Mesendoderm (in vitro differentiated cells): Measurements from ENCODE around the gene NEDD8.

Experiments
- DNase-seq: peaks from one replicate; pipeline ENCODE4 v3.0.0; 2013
- H2AK5ac ChIP-seq: 2 replicates; pipeline ENCODE4 v1.6.1; 2013; ENCODE audit warnings: low read length, inconsistent platforms
- H2BK120ac ChIP-seq: 2 replicates; pipeline ENCODE4 v1.6.1; 2013; ENCODE audit warnings: low read depth, mild to moderate bottlenecking, low read length, moderate library complexity, mixed read lengths
- H2BK15ac ChIP-seq: replicated peaks from 2 replicates; pipeline ENCODE4 v1.6.1; 2013; ENCODE audit warnings: low read depth, mild to moderate bottlenecking, moderate library complexity
- H2BK5ac ChIP-seq: 2 replicates; pipeline ENCODE4 v1.6.1; 2013; ENCODE audit warnings: low read length, inconsistent platforms
- H3K18ac ChIP-seq: 2 replicates; pipeline ENCODE4 v1.6.1; 2013; ENCODE audit warnings: mild to moderate bottlenecking, low read length, mixed read lengths
- H3K23ac ChIP-seq: one replicate; pipeline ENCODE4 v1.6.1; 2013; ENCODE audit warnings: low read length
- H3K27ac ChIP-seq: 2 replicates; pipeline ENCODE4 v1.5.1; 2013; ENCODE audit warnings: low read depth, mild to moderate bottlenecking, inconsistent platforms, low read length, moderate library complexity
- H3K27me3 ChIP-seq: 2 replicates; pipeline ENCODE4 v1.6.1; 2013; ENCODE audit warnings: low read length, control low read depth, mild to moderate bottlenecking, inconsistent platforms; ENCODE audit not compliant: insufficient read depth, poor library complexity
- H3K36me3 ChIP-seq: 2 replicates; pipeline ENCODE4 v1.6.1; 2013; ENCODE audit warnings: low read length, inconsistent platforms; ENCODE audit not compliant: control insufficient read depth, insufficient read depth
- H3K4ac ChIP-seq: one replicate; pipeline ENCODE4 v1.6.1; 2013; ENCODE audit warnings: low read depth, mild to moderate bottlenecking, low read length, moderate library complexity
- H3K4me1 ChIP-seq: 2 replicates; pipeline ENCODE4 v1.6.1; 2013; ENCODE audit warnings: low read depth, low read length, inconsistent platforms; ENCODE audit not compliant: control insufficient read depth
- H3K4me2 ChIP-seq: 2 replicates; pipeline ENCODE4 v1.6.1; 2013; ENCODE audit warnings: low read length
- H3K4me3 ChIP-seq: 2 replicates; pipeline ENCODE4 v1.5.1; 2013; ENCODE audit warnings: mild to moderate bottlenecking, low read length
- H3K56ac ChIP-seq: one replicate; pipeline ENCODE4 v1.6.1; 2013; ENCODE audit warnings: low read length
- H3K79me1 ChIP-seq: 2 replicates; pipeline ENCODE4 v1.6.1; 2013; ENCODE audit warnings: low read length, inconsistent platforms
- H3K79me2 ChIP-seq: 2 replicates; pipeline ENCODE4 v1.6.1; 2013; ENCODE audit warnings: mild to moderate bottlenecking, low read length; ENCODE audit not compliant: control insufficient read depth, insufficient read depth
- H3K9ac ChIP-seq: 2 replicates; pipeline ENCODE4 v1.6.1; 2013; ENCODE audit warnings: low read length, inconsistent platforms
- H4K5ac ChIP-seq: one replicate; pipeline ENCODE4 v1.6.1; 2013; ENCODE audit warnings: low read length
- H4K8ac ChIP-seq: one replicate; pipeline ENCODE4 v1.6.1; 2013; ENCODE audit warnings: low read depth, mild to moderate bottlenecking, control low read depth, low read length, moderate library complexity
- WGBS: extraction: QIAGEN DNeasy Blood & Tissue Kit; methylation state at CpG from one replicate; pipeline ENCODE4 v1.1.7; 2013; ENCODE audit warnings: low lambda C conversion rate, missing lambda C conversion rate; ENCODE audit not compliant: insufficient coverage; ENCODE audit errors: extremely low coverage; 5-methylcytosine and 5-hydroxymethylcytosine counted together

NEDD8 gene

GRCh38 chr14:24271134-24271833 lies 39.1 kb upstream of the NEDD8 start, which contains the start of gene RABGGTA:
RABGGTA (minus strand) TSS chr14:24271597; CDS start chr14:24271115, 482 bp downstream.
- H3K27ac ChIP-seq: peak within 1 kb of the TSS; percentile 88
- peak within 1 kb of the TSS; percentile 93 for H2BK5ac ChIP-seq
- peak within 1 kb of the TSS; percentile 98 for H3K4me2 ChIP-seq
- peak within 1 kb of the TSS; percentile 99 for H3K56ac ChIP-seq
- H4K8ac ChIP-seq: peak within 1 kb of the TSS; percentile 91
- no peaks in the 10 kb centered on the region for H3K79me2 ChIP-seq
- peak within 1 kb of the TSS; percentile 92 for H3K18ac ChIP-seq
- no peak within 1 kb of the TSS for H2AK5ac ChIP-seq
- H3K23ac ChIP-seq: no peak within 1 kb of the TSS
- H3K79me1 ChIP-seq: no peaks in the 10 kb centered on the region
- no peak within 1 kb of the TSS for H4K5ac ChIP-seq
- H3K9ac ChIP-seq: peak within 1 kb of the TSS; percentile 97
- no peaks in the 10 kb centered on the region for H3K27me3 ChIP-seq
- peak within 1 kb of the TSS; percentile 95 for H3K4ac ChIP-seq
- DNase-seq: peak; percentile 95
- H2BK120ac ChIP-seq: peak within 1 kb of the TSS; percentile 32
- H3K4me3 ChIP-seq: peak within 1 kb of the TSS; percentile 71
- WGBS: no CpG with 5 or more reads among the region's 61 CpGs
- no peaks in the 10 kb centered on the region for H3K36me3 ChIP-seq
- no peak within 1 kb of the TSS for H2BK15ac ChIP-seq
- H3K4me1 ChIP-seq: no peaks in the 10 kb centered on the region

DNA sequence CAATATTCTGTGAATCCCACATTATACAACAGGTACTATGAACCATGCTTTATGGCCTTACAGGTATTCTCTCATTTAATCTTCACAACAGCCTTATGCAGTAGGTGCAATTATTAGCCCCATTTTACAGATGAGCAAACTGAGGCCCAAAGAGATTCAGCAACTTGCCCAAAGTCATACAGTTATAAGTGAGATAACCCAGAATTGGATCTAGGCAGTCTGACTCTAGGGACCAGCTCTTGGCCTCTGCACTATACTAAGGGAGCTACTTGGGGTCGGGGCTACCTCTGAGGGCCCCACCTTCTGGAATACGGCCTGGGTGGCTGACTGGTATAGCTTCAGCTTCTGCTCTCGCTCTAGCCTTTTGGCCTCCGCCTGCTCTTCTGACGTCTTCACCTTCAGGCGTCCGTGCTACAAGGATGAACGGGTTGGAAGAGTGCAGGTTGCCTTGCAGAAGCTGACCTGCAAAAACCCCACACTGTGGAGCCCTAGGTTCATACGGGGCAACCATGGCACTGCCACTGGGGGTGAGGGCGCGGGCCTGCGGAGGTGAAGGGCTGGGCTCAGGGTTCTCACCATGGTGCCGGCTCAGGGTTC lies 38.5 kb upstream of the NEDD8 start:
- H3K9ac ChIP-seq: peak overlapping the region; percentile 97
- no peak overlapping the region for H2BK15ac ChIP-seq
- H3K23ac ChIP-seq: no peak overlapping the region
- no peaks in the 10 kb centered on the region for H3K27me3 ChIP-seq
- peak overlapping the region; percentile 17 for H3K4me2 ChIP-seq
- no peaks in the 10 kb centered on the region for H3K4me1 ChIP-seq
- H3K27ac ChIP-seq: no peak overlapping the region
- H2BK120ac ChIP-seq: no peak overlapping the region
- WGBS: no CpG with 5 or more reads among the region's 13 CpGs
- peak overlapping the region; percentile 99 for H3K56ac ChIP-seq
- H3K36me3 ChIP-seq: no peaks in the 10 kb centered on the region
- no peak overlapping the region for H4K5ac ChIP-seq
- no peak overlapping the region for H3K4ac ChIP-seq
- no peak for DNase-seq
- H2AK5ac ChIP-seq: no peak overlapping the region
- H3K4me3 ChIP-seq: peak overlapping the region; percentile 23
- H3K18ac ChIP-seq: no peak overlapping the region
- peak overlapping the region; percentile 29 for H4K8ac ChIP-seq
- H2BK5ac ChIP-seq: no peak overlapping the region
- H3K79me2 ChIP-seq: no peaks in the 10 kb centered on the region
- H3K79me1 ChIP-seq: no peaks in the 10 kb centered on the region

GRCh38 chr14:24269910-24270536 lies 37.9 kb upstream of the NEDD8 start:
- no CpG with 5 or more reads among the region's 14 CpGs for WGBS
- no peak overlapping the region for H3K4me3 ChIP-seq
- DNase-seq: no peak

DNA sequence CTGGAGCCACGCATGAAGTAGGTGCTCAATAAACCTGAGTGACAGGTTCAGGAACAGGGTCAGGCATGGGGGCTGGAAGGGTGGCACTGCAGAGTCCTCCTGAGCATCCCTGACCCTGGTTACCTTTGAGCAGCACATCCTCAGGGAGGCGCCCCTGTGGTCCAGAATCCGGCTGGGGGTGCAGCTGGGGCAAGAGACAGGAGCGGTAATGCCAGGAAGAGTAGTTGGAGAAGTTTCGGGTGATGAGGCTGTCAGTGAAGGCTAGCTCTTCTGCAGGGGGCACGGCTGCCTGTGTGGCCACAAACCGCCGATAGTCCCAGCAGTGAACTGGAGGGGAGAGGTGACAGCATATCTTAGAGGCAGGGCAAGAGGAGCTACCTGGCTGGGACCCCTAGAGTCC lies 37.2 kb upstream of the NEDD8 start:
- no CpG with 5 or more reads among the region's 8 CpGs for WGBS
- no peak for DNase-seq

More at GRCh38 chr14:24269910-24270536, 37.9 kb upstream of the NEDD8 start:
- no peak overlapping the region for H2BK120ac ChIP-seq
- no peak overlapping the region for H4K5ac ChIP-seq
- no peaks in the 10 kb centered on the region for H3K79me2 ChIP-seq
- H3K4ac ChIP-seq: no peak overlapping the region
- H3K27me3 ChIP-seq: no peaks in the 10 kb centered on the region
- H3K4me1 ChIP-seq: no peaks in the 10 kb centered on the region
- no peaks in the 10 kb centered on the region for H3K79me1 ChIP-seq
- H3K4me2 ChIP-seq: no peak overlapping the region
- no peaks in the 10 kb centered on the region for H3K36me3 ChIP-seq
- no peak overlapping the region for H3K56ac ChIP-seq
- H2BK15ac ChIP-seq: no peak overlapping the region
- no peak overlapping the region for H2BK5ac ChIP-seq
- H3K18ac ChIP-seq: no peak overlapping the region
- no peak overlapping the region for H3K27ac ChIP-seq
- no peak overlapping the region for H4K8ac ChIP-seq
- H3K23ac ChIP-seq: no peak overlapping the region
- H3K9ac ChIP-seq: no peak overlapping the region
- H2AK5ac ChIP-seq: no peak overlapping the region

GRCh38 chr14:24268225-24268624 lies 36.1 kb upstream of the NEDD8 start:
- Histone ChIP-seq H3K56ac (no peak overlapping the region), H3K4me2 (no peak overlapping the region), H2BK15ac (no peak overlapping the region), H2AK5ac (no peak overlapping the region), H3K4ac (no peak overlapping the region), H3K23ac (no peak overlapping the region), H2BK5ac (no peak overlapping the region), H3K79me2 (no peaks in the 10 kb centered on the region), H4K5ac (no peak overlapping the region), H3K27ac (no peak overlapping the region), H3K79me1 (no peaks in the 10 kb centered on the region), H3K9ac (no peak overlapping the region), H3K27me3 (no peaks in the 10 kb centered on the region), H4K8ac (no peak overlapping the region), H3K4me1 (no peaks in the 10 kb centered on the region), H2BK120ac (no peak overlapping the region), H3K18ac (no peak overlapping the region), H3K36me3 (no peaks in the 10 kb centered on the region), H3K4me3 (no peak overlapping the region)
- no CpG with 5 or more reads among the region's 9 CpGs for WGBS
- no peak for DNase-seq

More for the DNA sequence above, 37.2 kb upstream of the NEDD8 start:
- Histone ChIP-seq H4K5ac (no peak overlapping the region), H3K4me2 (no peak overlapping the region), H2AK5ac (no peak overlapping the region), H3K18ac (no peak overlapping the region), H3K23ac (no peak overlapping the region), H4K8ac (no peak overlapping the region), H2BK5ac (no peak overlapping the region), H2BK120ac (no peak overlapping the region), H3K36me3 (no peaks in the 10 kb centered on the region), H3K79me1 (no peaks in the 10 kb centered on the region), H3K27ac (no peak overlapping the region), H3K4ac (no peak overlapping the region), H3K4me3 (no peak overlapping the region), H3K56ac (no peak overlapping the region), H3K9ac (no peak overlapping the region), H3K27me3 (no peaks in the 10 kb centered on the region), H3K79me2 (no peaks in the 10 kb centered on the region), H3K4me1 (no peaks in the 10 kb centered on the region), H2BK15ac (no peak overlapping the region)
